ENCODE measurements around the gene KAT2A.

DNA sequence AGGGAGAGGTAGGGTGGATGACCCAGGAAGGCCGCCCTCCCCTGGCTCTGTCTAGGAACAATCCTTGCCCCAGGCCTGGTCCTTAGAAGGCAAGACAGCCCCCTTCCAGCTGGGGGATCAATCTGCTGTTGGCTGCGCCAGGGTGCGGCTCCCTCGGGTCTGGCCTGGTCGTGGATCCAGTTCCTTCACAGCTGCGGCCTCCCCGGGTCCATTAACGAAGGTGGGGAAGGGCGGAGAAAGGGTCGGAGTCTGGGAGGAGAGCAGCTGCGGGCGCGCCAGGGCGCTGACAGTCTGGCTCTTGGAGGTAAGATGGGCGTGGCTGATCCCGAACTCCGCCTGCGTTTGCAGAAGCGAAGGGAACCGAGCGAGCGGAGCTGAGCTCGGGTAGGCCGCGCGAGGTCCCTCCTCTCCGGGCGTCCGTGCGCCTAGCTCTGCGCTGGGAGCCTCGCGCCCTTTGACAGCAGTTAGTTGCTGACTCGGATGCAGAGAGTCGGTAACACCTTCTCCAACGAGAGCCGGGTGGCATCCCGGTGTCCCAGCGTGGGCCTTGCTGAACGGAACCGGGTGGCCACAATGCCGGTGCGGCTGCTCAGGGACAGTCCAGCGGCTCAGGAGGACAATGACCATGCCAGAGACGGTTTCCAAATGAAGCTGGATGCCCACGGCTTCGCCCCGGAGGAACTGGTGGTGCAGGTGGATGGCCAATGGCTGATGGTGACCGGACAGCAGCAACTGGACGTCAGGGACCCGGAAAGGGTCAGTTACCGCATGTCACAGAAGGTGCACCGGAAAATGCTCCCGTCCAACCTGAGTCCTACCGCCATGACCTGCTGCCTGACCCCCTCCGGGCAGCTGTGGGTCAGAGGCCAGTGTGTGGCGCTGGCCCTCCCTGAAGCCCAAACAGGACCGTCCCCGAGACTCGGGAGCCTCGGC, 1.5 kb upstream of the KAT2A start, which contains the start of gene HSPB9:
- TF ChIP-seq EZH2 (IDR thresholded peaks at IDR 0.05) = no peak
- no peak for TF ChIP-seq POLR2AphosphoS5 (IDR thresholded peaks at IDR 0.05; ENCODE audit: borderline replicate concordance, low read depth, low read length)

Data from SK-N-MC (cell line).